Liver (tissue), 9 donors: ENCODE measurements around the gene UPF3A. TPM values are rescaled to one million over a fixed set of nuclear protein-coding genes. Genes with fewer than 3 reads are reported as not detected.

Source experiments
- DNase-seq: peaks from one replicate; pipeline ENCODE4 v3.0.0-alpha.2; 2017; ENCODE audit warnings: low spot score
- H3K27ac ChIP-seq, 2 donors: one replicate each; pipeline ENCODE4 v1.7.0; 2013; ENCODE audit warnings: inconsistent platforms in 2 of 2, low read length in 2 of 2, control low read depth in 1 of 2, low read depth in 1 of 2, mild to moderate bottlenecking in 1 of 2
- H3K27me3 ChIP-seq, 4 donors: one replicate each; pipeline versions ENCODE4 v1.6.1 to v1.7.0; 2013; ENCODE audit warnings: low read length in 3 of 4, inconsistent platforms in 1 of 4, mild to moderate bottlenecking in 1 of 4, moderate library complexity in 1 of 4; ENCODE audit not compliant: control insufficient read depth in 4 of 4, insufficient read depth in 4 of 4
- H3K36me3 ChIP-seq, 4 donors: one replicate each; pipeline versions ENCODE4 v1.6.1 to v1.7.0; 2013; ENCODE audit warnings: low read length in 3 of 4, mild to moderate bottlenecking in 3 of 4, low read depth in 1 of 4, moderate library complexity in 1 of 4; ENCODE audit not compliant: control insufficient read depth in 4 of 4, insufficient read depth in 3 of 4
- H3K4me1 ChIP-seq, 4 donors: one replicate each; pipeline versions ENCODE4 v1.6.1 to v1.7.0; 2013; ENCODE audit warnings: low read length in 3 of 4, mild to moderate bottlenecking in 3 of 4, moderate library complexity in 1 of 4; ENCODE audit not compliant: control insufficient read depth in 4 of 4, insufficient read depth in 4 of 4
- H3K4me3 ChIP-seq, 3 donors: one replicate each; pipeline versions ENCODE4 v1.6.1 to v1.7.0; 2013; ENCODE audit warnings: low read length in 3 of 3, control low read depth in 1 of 3, low read depth in 1 of 3, mild to moderate bottlenecking in 1 of 3
- H3K9ac ChIP-seq, 2 donors: one replicate each; pipeline ENCODE4 v1.7.0; 2013; ENCODE audit warnings: low read length in 2 of 2, mild to moderate bottlenecking in 2 of 2, moderate library complexity in 2 of 2, control low read depth in 1 of 2, low read depth in 1 of 2
- H3K9me3 ChIP-seq, 4 donors: one replicate each; pipeline versions ENCODE4 v1.6.1 to v1.7.0; 2013; ENCODE audit warnings: low read length in 3 of 4; ENCODE audit not compliant: control insufficient read depth in 4 of 4
- CTCF ChIP-seq: fragments of 150-350 bp; IDR thresholded peaks from 2 replicates; pipeline ENCODE4 v1.5.1; 2017; ENCODE audit warnings: improper control_type of control experiment, low read depth, low read length; ENCODE audit not compliant: missing input control
- EGR1 ChIP-seq, 2 donors: IDR thresholded peaks; 2 replicates each; pipeline ENCODE4 v1.6.1; 2016 to 2018; ENCODE audit warnings: antibody characterized with exemption in 2 of 2, low read depth in 2 of 2
- FOXA1 ChIP-seq: IDR thresholded peaks from 2 replicates; pipeline ENCODE4 v1.6.1; 2016; ENCODE audit warnings: antibody characterized with exemption
- FOXA2 ChIP-seq: IDR thresholded peaks from 2 replicates; pipeline ENCODE4 v1.6.1; 2016; ENCODE audit warnings: antibody characterized with exemption
- GABPA ChIP-seq, 2 donors: IDR thresholded peaks in 1 of 2; conservative IDR thresholded peaks in 1 of 2; 2 replicates each; pipeline ENCODE4 v1.6.1; 2016; ENCODE audit warnings: antibody characterized with exemption in 2 of 2, mild to moderate bottlenecking in 1 of 2, moderate library complexity in 1 of 2
- HNF4A ChIP-seq, 2 donors: conservative IDR thresholded peaks; 2 replicates each; pipeline ENCODE4 v1.6.1; 2016; ENCODE audit warnings: antibody characterized with exemption in 2 of 2, mild to moderate bottlenecking in 2 of 2
- HNF4G ChIP-seq: IDR thresholded peaks from 2 replicates; pipeline ENCODE4 v1.6.1; 2016; ENCODE audit warnings: antibody characterized with exemption
- JUND ChIP-seq, 2 donors: IDR thresholded peaks; 2 replicates each; pipeline ENCODE4 v1.6.1; 2016; ENCODE audit warnings: antibody characterized with exemption in 2 of 2
- MAX ChIP-seq: IDR thresholded peaks from 2 replicates; pipeline ENCODE4 v1.6.1; 2016; ENCODE audit warnings: antibody characterized with exemption
- NR2F2 ChIP-seq: IDR thresholded peaks from 2 replicates; pipeline ENCODE4 v1.6.1; 2016; ENCODE audit warnings: antibody characterized with exemption
- RAD21 ChIP-seq, 2 donors: IDR thresholded peaks; 2 replicates each; pipeline ENCODE4 v1.6.1; 2016; ENCODE audit warnings: antibody characterized with exemption in 2 of 2, mild to moderate bottlenecking in 2 of 2
- RXRA ChIP-seq, 2 donors: IDR thresholded peaks; 2 replicates each; pipeline ENCODE4 v1.6.1; 2017 to 2018; ENCODE audit warnings: antibody characterized with exemption in 2 of 2, mild to moderate bottlenecking in 1 of 2
- SP1 ChIP-seq: IDR thresholded peaks from 2 replicates; pipeline ENCODE4 v1.6.1; 2018; ENCODE audit warnings: antibody characterized with exemption, mild to moderate bottlenecking
- TAF1 ChIP-seq: conservative IDR thresholded peaks from 2 replicates; pipeline ENCODE4 v1.6.1; 2016; ENCODE audit warnings: antibody characterized with exemption, mild to moderate bottlenecking
- YY1 ChIP-seq: IDR thresholded peaks from 2 replicates; pipeline ENCODE4 v1.6.1; 2016; ENCODE audit warnings: antibody characterized with exemption, mild to moderate bottlenecking
- ZBTB33 ChIP-seq: IDR thresholded peaks from 2 replicates; pipeline ENCODE4 v1.6.1; 2016; ENCODE audit warnings: antibody characterized with exemption
- WGBS: extraction: QIAGEN DNeasy Blood & Tissue Kit; methylation state at CpG from one replicate; pipeline ENCODE4 v1.1.7; 2013; 5-methylcytosine and 5-hydroxymethylcytosine counted together
- polyA plus RNA-seq, 2 donors: library from polyadenylated mRNA; stranded (reverse) in 1 of 2; unstranded in 1 of 2; fragments of 200-250 nt in 1 of 2; fragments of >200 nt in 1 of 2; fragmentation: Nextera tagmentation in 1 of 2; extraction: Ambion mirVana in 1 of 2; gene quantifications; one replicate each; pipeline versions ENCODE4 v1.2.1 to v1.2.3, GENCODE V29; 2013 to 2015
- total RNA-seq, 2 donors: library from RNA; depleted of rRNA; stranded (reverse); fragments of >200 nt; gene quantifications; one replicate each; pipeline ENCODE4 v1.2.3, GENCODE V29; 2014
- TF ChIP-seq, protein P1 (sequence below): IDR thresholded peaks from 2 replicates; pipeline ENCODE4 v1.6.1; 2016; ENCODE audit warnings: antibody characterized with exemption, mild to moderate bottlenecking
- TF ChIP-seq, protein P2 (sequence below): IDR thresholded peaks from 2 replicates; pipeline ENCODE4 v1.6.1; 2016; ENCODE audit warnings: antibody characterized with exemption
- donor health status: healthy.
- donor health status: healthy.
- donor health status: healthy.
- donor health status: healthy.
- donor health status: healthy.

Gene UPF3A
- total and polyA plus RNA-seq, 4 donors = 11.0 to 26.5 (median 17.2) TPM

- Histone ChIP-seq H3K4me3 (no peak overlapping the region), H3K36me3 (peaks cover 5 to 80% (median 76%) of the 10 kb centered on the region in 4 donors)
- TF ChIP-seq MAX (no peak), FOXA1 (no peak), RAD21 (IDR thresholded peaks at IDR 0.05) (no peak), HNF4G (no peak), TAF1 (no peak), JUND (IDR thresholded peaks at IDR 0.05) (no peak), EGR1 (IDR thresholded peaks at IDR 0.05; ENCODE audit: low read depth in 2 of 2) (no peak), CTCF (no peak), NR2F2 (no peak), HNF4A (conservative IDR thresholded peaks at IDR 0.05) (no peak)
- TF ChIP-seq, protein P1, sequence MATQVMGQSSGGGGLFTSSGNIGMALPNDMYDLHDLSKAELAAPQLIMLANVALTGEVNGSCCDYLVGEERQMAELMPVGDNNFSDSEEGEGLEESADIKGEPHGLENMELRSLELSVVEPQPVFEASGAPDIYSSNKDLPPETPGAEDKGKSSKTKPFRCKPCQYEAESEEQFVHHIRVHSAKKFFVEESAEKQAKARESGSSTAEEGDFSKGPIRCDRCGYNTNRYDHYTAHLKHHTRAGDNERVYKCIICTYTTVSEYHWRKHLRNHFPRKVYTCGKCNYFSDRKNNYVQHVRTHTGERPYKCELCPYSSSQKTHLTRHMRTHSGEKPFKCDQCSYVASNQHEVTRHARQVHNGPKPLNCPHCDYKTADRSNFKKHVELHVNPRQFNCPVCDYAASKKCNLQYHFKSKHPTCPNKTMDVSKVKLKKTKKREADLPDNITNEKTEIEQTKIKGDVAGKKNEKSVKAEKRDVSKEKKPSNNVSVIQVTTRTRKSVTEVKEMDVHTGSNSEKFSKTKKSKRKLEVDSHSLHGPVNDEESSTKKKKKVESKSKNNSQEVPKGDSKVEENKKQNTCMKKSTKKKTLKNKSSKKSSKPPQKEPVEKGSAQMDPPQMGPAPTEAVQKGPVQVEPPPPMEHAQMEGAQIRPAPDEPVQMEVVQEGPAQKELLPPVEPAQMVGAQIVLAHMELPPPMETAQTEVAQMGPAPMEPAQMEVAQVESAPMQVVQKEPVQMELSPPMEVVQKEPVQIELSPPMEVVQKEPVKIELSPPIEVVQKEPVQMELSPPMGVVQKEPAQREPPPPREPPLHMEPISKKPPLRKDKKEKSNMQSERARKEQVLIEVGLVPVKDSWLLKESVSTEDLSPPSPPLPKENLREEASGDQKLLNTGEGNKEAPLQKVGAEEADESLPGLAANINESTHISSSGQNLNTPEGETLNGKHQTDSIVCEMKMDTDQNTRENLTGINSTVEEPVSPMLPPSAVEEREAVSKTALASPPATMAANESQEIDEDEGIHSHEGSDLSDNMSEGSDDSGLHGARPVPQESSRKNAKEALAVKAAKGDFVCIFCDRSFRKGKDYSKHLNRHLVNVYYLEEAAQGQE = no peak
- TF ChIP-seq, protein P2, sequence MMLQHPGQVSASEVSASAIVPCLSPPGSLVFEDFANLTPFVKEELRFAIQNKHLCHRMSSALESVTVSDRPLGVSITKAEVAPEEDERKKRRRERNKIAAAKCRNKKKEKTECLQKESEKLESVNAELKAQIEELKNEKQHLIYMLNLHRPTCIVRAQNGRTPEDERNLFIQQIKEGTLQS = no peak
Measured at GRCh38 chr13:114244637-114245036, 36.8 kb upstream of the UPF3A start.

GRCh38 chr13:114248011-114248410, 33.4 kb upstream of the UPF3A start:
- H3K4me3 ChIP-seq = no peak overlapping the region
- TF ChIP-seq JUND (IDR thresholded peaks at IDR 0.05) (no peak), GABPA (IDR thresholded peaks at IDR 0.05 in 1 of 2, conservative IDR thresholded peaks at IDR 0.05 in 1 of 2) (no peak), YY1 (no peak), FOXA1 (no peak), ZBTB33 (no peak), TAF1 (no peak), RXRA (IDR thresholded peaks at IDR 0.05) (no peak), EGR1 (IDR thresholded peaks at IDR 0.05; ENCODE audit: low read depth in 2 of 2) (no peak), FOXA2 (no peak), SP1 (no peak)
- TF ChIP-seq, protein P2 = no peak
- DNase-seq = no peak
- no peak overlapping the region for H3K27ac ChIP-seq
- no peaks in the 10 kb centered on the region for H3K9me3 ChIP-seq
- H3K9ac ChIP-seq = no peak overlapping the region
- no peaks in the 10 kb centered on the region for H3K27me3 ChIP-seq
- peaks cover 7 to 76% (median 74%) of the 10 kb centered on the region in 4 donors for H3K36me3 ChIP-seq
- WGBS = 92% methylated on average over 3 of the region's 3 CpGs
- no peaks in the 10 kb centered on the region for H3K4me1 ChIP-seq

More at GRCh38 chr13:114244637-114245036, 36.8 kb upstream of the UPF3A start:
- Histone ChIP-seq H3K4me1 (no peaks in the 10 kb centered on the region), H3K27ac (no peak overlapping the region), H3K27me3 (no peaks in the 10 kb centered on the region), H3K9me3 (no peaks in the 10 kb centered on the region), H3K9ac (no peak overlapping the region)
- 89% methylated on average over 5 of the region's 5 CpGs for WGBS
- no peak for DNase-seq
